Stimulated activated effector memory CD8-positive, alpha-beta T cell treated with anti-CD3 and anti-CD28 coated beads, Interleukin-12 subunit alpha, Interleukin-12 subunit beta, amount 100 ng/mL, for 72 hours (primary cell): ENCODE measurements around the gene ALDH16A1.

Experiments used
- ATAC-seq: fragments of 150-1000 bp; cut with Tn5 transposase; 2 replicates; pipeline ENCODE4 v1.10.0; 2021
- DNase-seq, 2 donors: peaks; one replicate each; pipeline ENCODE4 v3.0.0; 2021 to 2022; ENCODE audit warnings: low spot score in 2 of 2
- H3K27ac Mint-ChIP-seq: one replicate; pipeline ENCODE4 v1.8.0; 2022; ENCODE audit warnings: mild to moderate bottlenecking, mixed read lengths
- H3K36me3 Mint-ChIP-seq: one replicate; pipeline ENCODE4 v1.8.0; 2022; ENCODE audit warnings: mild to moderate bottlenecking, mixed read lengths
- H3K4me1 Mint-ChIP-seq: one replicate; pipeline ENCODE4 v1.8.0; 2022; ENCODE audit warnings: mixed read lengths
- H3K4me3 Mint-ChIP-seq: one replicate; pipeline ENCODE4 v1.8.0; 2022; ENCODE audit warnings: mild to moderate bottlenecking, mixed read lengths
- H3K9me3 Mint-ChIP-seq: one replicate; pipeline ENCODE4 v1.8.0; 2022; ENCODE audit warnings: mixed read lengths

Gene ALDH16A1

GRCh38 chr19:49431330-49431749, 21.7 kb upstream of the ALDH16A1 start:
- H3K4me3 Mint-ChIP-seq, result no peak overlapping the region
- H3K9me3 Mint-ChIP-seq, result no peaks in the 10 kb centered on the region
- H3K36me3 Mint-ChIP-seq, result peaks cover 4% of the 10 kb centered on the region
- DNase-seq (no peak), ATAC-seq (no peak)
- peaks cover 66% of the 10 kb centered on the region for H3K4me1 Mint-ChIP-seq
- no peak overlapping the region for H3K27ac Mint-ChIP-seq

DNA sequence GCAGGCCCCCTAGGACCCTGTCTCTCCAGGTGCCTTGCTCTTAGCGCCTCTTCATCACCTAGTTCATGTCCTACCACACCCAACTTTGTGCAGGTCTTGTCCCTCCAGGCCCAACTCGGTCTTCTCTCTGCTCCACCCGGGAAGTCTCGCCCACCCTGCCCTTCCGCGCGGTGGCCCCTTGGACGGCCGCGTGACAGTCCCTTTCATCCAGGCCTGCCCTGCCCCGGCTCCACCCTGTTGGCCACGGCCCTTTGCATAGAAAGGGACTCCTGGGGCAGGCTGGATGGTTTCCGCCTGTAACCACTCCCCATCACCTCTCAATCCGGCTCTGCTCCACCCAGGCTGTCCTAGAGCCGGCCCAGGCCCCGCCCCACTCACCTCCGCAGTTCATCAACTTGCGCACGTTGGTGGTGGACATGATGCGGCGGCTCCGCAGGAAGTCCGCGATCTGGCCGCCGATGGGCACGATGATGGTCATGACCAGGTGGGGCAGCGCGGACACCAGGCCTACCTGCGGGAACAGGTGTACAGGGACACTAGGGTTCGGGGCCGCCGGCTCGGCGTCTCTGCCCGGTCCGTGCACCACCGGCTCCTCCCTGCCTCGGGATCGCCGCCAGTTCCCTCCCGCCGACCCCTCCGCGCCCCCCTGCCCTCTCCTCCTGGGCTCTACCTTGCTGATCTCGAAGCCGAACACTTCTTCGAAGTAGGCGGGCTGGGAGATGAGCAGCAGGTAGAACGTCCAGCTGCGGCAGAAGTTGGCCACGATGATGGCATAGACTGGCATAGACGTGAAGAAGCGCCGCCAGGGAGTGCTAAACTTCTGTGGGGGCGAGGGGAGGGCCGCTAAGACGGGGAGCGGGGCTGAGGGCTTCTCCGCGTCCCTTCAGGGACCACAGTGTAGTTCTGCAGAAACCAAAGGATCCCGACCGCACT, 20.6 kb upstream of the ALDH16A1 start:
- H3K9me3 Mint-ChIP-seq, result no peaks in the 10 kb centered on the region
- H3K4me1 Mint-ChIP-seq, result peaks cover 63% of the 10 kb centered on the region
- no peak for DNase-seq
- H3K27ac Mint-ChIP-seq, result no peak overlapping the region
- peak; percentile 57 for ATAC-seq
- peaks cover 4% of the 10 kb centered on the region for H3K36me3 Mint-ChIP-seq
- H3K4me3 Mint-ChIP-seq, result peak overlapping the region; percentile 17

- Mint-ChIP-seq H3K27ac (no peak overlapping the region), H3K4me3 (peak overlapping the region; percentile 16), H3K4me1 (peaks cover 56% of the 10 kb centered on the region), H3K9me3 (no peaks in the 10 kb centered on the region), H3K36me3 (peaks cover 4% of the 10 kb centered on the region)
- ATAC-seq (no peak), DNase-seq (no peak)
These were observed 19.7 kb upstream of the ALDH16A1 start for GRCh38 chr19:49433240-49433901.

DNA sequence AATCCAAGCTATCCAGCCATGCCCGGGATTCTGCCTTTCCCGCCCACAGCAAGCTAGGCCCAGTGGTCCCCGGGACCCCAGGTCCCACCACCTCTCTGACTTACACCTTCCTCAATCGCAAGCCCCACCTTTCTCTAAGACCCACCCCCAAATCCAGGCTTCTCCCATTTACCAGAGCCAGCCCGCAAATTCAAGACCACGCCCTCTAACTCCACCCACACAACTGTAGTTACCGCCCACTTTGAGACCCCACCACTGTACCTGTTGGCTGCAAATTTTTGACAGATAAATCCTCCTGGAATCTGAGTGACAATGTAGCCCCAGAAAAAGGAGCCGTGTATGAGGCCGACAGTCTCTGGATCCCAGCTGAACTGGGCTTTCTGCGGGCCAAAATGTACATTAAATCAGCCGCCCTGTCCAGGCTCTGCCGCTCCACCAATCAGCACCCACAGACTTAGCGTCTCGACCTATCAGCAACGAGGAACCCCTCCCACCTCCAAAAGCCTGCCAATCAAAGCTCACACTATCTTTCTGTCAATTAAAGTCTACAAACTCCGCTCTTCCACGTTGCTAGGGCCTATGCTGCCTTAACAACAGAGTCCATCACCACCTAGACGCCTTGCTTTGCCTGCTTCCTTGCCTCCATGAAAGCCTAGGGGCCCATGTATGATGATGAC, 18.0 kb upstream of the ALDH16A1 start:
- H3K4me1 Mint-ChIP-seq, result peaks cover 45% of the 10 kb centered on the region
- no peaks in the 10 kb centered on the region for H3K9me3 Mint-ChIP-seq
- DNase-seq, result no peak
- peaks cover 4% of the 10 kb centered on the region for H3K36me3 Mint-ChIP-seq
- no peak overlapping the region for H3K27ac Mint-ChIP-seq
- H3K4me3 Mint-ChIP-seq, result no peak overlapping the region
- no peak for ATAC-seq

GRCh38 chr19:49435670-49436069, 17.4 kb upstream of the ALDH16A1 start:
- H3K9me3 Mint-ChIP-seq, result no peaks in the 10 kb centered on the region
- H3K27ac Mint-ChIP-seq, result peak overlapping the region; percentile 79
- peaks cover 44% of the 10 kb centered on the region for H3K4me1 Mint-ChIP-seq
- DNase-seq, result no peak
- no peak for ATAC-seq
- no peak overlapping the region for H3K4me3 Mint-ChIP-seq
- H3K36me3 Mint-ChIP-seq, result peaks cover 3% of the 10 kb centered on the region

- DNase-seq, result peak; percentile 51 to 80
- Mint-ChIP-seq H3K27ac (peak overlapping the region; percentile 79), H3K36me3 (no peaks in the 10 kb centered on the region), H3K4me1 (peaks cover 46% of the 10 kb centered on the region), H3K4me3 (no peak overlapping the region), H3K9me3 (no peaks in the 10 kb centered on the region)
- ATAC-seq, result peak; percentile 19
These were observed 16.5 kb upstream of the ALDH16A1 start for GRCh38 chr19:49436381-49437017.

DNA sequence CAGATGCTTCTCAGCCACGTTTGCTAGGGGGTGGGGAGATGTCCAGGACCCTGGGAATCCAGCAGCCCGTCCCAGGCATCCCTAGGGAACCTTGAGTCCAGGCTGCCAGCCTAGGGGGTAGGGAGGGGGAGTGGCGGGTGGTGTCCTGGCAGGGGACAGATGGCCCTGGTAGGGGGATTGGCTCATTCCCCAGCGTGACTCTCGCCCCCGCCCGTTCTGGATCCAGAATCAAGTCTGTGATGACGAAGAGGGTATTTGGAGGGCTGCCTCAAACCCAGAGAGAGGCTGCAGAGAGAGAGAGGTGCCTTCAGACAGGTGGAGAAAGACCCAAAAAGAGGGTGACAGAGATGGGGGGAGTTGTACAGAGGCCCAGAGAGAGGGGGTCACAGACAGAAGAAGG, 15.8 kb upstream of the ALDH16A1 start:
- H3K27ac Mint-ChIP-seq, result no peak overlapping the region
- H3K9me3 Mint-ChIP-seq, result no peaks in the 10 kb centered on the region
- H3K36me3 Mint-ChIP-seq, result no peaks in the 10 kb centered on the region
- H3K4me3 Mint-ChIP-seq, result no peak overlapping the region
- no peak for ATAC-seq
- peaks cover 50% of the 10 kb centered on the region for H3K4me1 Mint-ChIP-seq
- no peak for DNase-seq

- no peak for ATAC-seq
- Mint-ChIP-seq H3K9me3 (no peaks in the 10 kb centered on the region), H3K36me3 (peaks cover 8% of the 10 kb centered on the region), H3K4me1 (peaks cover 51% of the 10 kb centered on the region), H3K4me3 (no peak overlapping the region), H3K27ac (no peak overlapping the region)
- DNase-seq, result no peak
These were observed 14.8 kb upstream of the ALDH16A1 start for GRCh38 chr19:49438261-49438660.

DNA sequence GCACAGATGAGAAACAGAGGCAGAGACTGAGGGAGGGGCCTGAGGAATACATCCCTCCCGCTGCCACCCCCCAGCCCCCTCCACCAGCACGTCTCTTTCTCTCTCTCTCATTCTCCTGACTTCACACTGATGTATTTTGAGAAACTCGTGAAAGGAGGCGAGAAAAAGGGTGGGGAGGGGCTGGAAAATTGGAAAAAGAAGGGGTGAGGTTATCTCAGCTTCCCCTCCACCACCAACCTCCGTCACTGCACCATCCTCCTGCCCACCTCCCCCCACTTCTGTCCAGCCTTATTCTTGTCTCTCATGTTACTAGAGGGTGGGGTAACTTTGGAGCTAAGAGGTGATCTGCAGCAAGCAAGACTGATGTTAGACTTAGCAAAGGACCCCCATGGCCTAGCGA, 13.2 kb upstream of the ALDH16A1 start:
- Mint-ChIP-seq H3K4me1 (peaks cover 60% of the 10 kb centered on the region), H3K9me3 (no peaks in the 10 kb centered on the region), H3K36me3 (peaks cover 22% of the 10 kb centered on the region), H3K4me3 (no peak overlapping the region), H3K27ac (no peak overlapping the region)
- ATAC-seq, result no peak
- no peak for DNase-seq

DNA sequence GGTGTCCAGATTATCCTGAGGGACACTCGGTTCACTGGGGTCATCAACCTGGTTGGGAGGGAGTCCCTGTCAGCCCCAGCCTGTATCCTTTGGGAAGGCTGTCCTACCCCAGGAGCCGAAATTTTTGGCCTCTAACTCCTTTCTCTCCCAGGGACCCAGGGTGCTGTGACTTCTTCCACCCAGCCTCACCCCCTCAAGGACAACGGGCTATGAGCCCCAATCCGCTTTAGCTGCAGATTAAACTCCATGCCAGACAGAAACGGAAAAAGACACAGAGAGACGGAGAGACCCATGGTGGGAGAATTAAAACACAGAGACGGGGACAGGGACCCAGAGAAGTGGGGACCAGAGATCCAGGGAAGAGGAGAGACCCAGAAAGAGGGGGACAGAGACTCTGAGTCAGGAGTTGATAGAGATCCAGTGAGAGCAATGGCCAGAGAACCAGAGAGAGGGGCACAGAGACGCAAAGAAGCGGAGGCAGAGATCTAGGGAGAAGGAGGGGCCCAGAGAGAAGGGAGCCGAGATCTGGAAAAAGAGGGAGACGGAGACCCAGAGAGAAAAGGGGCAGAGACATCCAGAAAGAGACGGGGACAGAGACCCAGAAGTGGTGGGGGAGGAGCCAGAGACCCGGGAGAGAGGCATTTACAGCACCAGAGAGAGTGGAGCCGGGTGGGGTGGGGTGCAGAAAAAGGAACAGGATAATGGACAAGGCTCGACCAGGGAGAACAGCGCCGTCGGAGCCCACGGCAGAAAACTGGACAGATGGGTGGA, 12.4 kb upstream of the ALDH16A1 start:
- Mint-ChIP-seq H3K4me3 (peak overlapping the region; percentile 74), H3K9me3 (no peaks in the 10 kb centered on the region), H3K36me3 (peaks cover 22% of the 10 kb centered on the region), H3K27ac (no peak overlapping the region), H3K4me1 (peaks cover 59% of the 10 kb centered on the region)
- ATAC-seq (no peak), DNase-seq (no peak)

- H3K27ac Mint-ChIP-seq, result peak within 1 kb of the TSS; percentile 88
These were observed 11.6 kb upstream of the ALDH16A1 start, which contains the start of gene SLC17A7 for GRCh38 chr19:49441210-49441959. SLC17A7 (minus strand) TSS chr19:49441527; CDS start chr19:49441379, 148 bp downstream.

DNA sequence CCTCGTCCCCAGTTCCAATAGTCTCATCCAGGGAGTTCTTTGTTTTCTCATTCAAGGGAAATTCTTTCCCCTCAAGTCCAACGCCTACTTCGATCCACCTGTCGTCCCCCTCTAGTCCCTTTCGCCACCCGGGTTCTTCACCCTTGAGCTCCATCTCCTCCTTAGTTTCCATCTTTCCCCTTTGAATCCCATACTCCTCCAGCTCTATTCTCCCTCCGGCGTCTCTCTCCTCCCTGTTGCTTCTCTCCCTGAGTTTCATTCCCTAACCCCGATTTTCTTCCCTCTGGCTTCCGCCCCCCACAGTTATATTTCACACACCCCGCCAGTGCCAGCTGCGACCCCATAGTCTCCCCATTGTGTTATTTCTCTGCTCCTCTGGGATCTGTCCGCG, 11.1 kb upstream of the ALDH16A1 start:
- Mint-ChIP-seq H3K4me3 (peak overlapping the region; percentile 74), H3K9me3 (no peaks in the 10 kb centered on the region), H3K4me1 (peaks cover 49% of the 10 kb centered on the region), H3K36me3 (peaks cover 28% of the 10 kb centered on the region), H3K27ac (peak overlapping the region; percentile 88)
- ATAC-seq (no peak), DNase-seq (no peak)

More at GRCh38 chr19:49441210-49441959, 11.6 kb upstream of the ALDH16A1 start, which contains the start of gene SLC17A7:
- Mint-ChIP-seq H3K4me1 (peaks cover 53% of the 10 kb centered on the region), H3K36me3 (peaks cover 22% of the 10 kb centered on the region), H3K4me3 (peak within 1 kb of the TSS; percentile 74), H3K9me3 (no peaks in the 10 kb centered on the region)
- DNase-seq, result no peak
- no peak for ATAC-seq

DNA sequence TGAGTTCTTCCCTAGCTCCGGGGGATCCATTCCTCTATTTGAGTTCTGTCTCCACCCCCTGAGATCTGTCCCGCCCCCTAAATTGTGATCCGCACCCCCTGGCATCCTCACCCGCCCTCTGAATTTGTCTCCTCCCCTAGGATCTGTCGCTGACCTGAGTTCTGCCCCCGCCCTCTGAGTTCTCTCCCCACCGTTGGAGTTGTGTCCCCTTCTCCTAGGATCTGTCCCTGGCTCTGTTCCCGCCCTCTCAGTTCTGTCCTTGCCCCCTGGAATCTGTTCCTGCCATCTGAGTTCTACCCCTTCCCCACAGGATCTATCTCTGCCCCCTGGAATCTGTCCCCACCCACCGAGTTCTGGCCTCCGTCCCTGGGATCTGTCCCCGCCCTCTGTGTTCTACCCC, 10.7 kb upstream of the ALDH16A1 start:
- ATAC-seq, result no peak
- DNase-seq, result peak in 1 of 2 donors; percentile 68
- H3K4me1 Mint-ChIP-seq, result peaks cover 45% of the 10 kb centered on the region
- H3K27ac Mint-ChIP-seq, result peak overlapping the region; percentile 88
- no peaks in the 10 kb centered on the region for H3K9me3 Mint-ChIP-seq
- H3K4me3 Mint-ChIP-seq, result peak overlapping the region; percentile 74
- peaks cover 32% of the 10 kb centered on the region for H3K36me3 Mint-ChIP-seq
